ENCODE data around the gene CFC1B. TPM values are rescaled to one million over a fixed set of nuclear protein-coding genes. Genes with fewer than 3 reads are reported as not detected.
"Not testable (repeated sequence)": the region's sequence is repeated elsewhere in the genome, so short reads cannot be mapped to it uniquely, and the experiment has no call there.

The CFC1B gene
- total RNA-seq, 4 donors from 2014 or later, result not detected

DNA sequence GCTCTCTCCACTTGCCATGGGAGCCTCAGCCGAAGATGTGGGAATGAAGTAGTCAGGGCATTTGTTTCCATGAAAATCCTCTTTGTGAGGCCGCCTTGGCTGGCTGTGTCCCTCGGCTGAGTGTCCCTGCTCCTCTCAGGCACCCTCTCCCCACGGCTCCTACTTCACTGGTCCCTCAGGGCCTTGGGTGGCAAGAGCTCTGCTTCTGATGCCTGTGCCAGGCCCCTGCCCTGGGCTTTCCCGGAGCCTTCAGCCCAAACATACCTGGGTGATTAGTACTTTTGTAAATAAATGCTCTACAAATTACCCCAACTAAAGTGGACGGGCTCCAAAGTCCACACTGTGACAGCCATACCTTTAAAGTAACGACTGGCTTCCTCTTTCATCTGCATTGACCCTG is 15.6 kb downstream of the CFC1B start:
- intact Hi-C loops (cut with DNase I); H3K27me3 ChIP-seq; H3K4me3 ChIP-seq; H3K27ac ChIP-seq (replicated peaks in 1 of 4); DNase-seq (ENCODE audit: extremely low spot score); H3K9me3 ChIP-seq; H3K36me3 ChIP-seq; H3K4me1 ChIP-seq: not testable (repeated sequence)
- WGBS, result no CpG with 5 or more reads among the region's 7 CpGs

- H3K4me3 ChIP-seq; DNase-seq (ENCODE audit: extremely low spot score); H3K27ac ChIP-seq (replicated peaks in 1 of 4); H3K36me3 ChIP-seq; H3K27me3 ChIP-seq; H3K4me1 ChIP-seq; intact Hi-C loops (cut with DNase I); H3K9me3 ChIP-seq: not testable (repeated sequence)
- no CpG with 5 or more reads among the region's 9 CpGs for WGBS
Measured at GRCh38 chr2:130538271-130538670, 17.2 kb downstream of the CFC1B start.

DNA sequence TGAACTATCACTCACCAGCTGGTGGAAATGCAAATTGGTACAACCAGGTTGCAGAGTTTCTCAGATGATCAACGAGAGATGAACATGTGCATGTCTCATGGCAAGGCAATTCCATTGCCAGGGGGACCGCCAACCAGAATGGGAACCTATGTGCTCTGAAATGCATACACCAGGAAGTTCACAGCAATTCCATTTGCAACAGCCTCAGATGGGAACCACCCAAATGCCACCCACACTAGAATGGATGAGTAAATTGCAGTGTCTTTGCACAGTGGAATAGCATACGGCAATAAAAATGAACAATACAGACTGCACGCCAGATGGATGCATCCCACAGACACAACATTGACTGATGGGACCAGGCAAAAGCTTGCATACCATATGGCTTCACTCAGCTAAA is 21.8 kb downstream of the CFC1B start:
- WGBS, result no CpG with 5 or more reads among the region's 4 CpGs
- H3K9me3 ChIP-seq; H3K4me3 ChIP-seq; H3K4me1 ChIP-seq; H3K27ac ChIP-seq (replicated peaks in 1 of 4); H3K27me3 ChIP-seq; H3K36me3 ChIP-seq; DNase-seq (ENCODE audit: extremely low spot score); intact Hi-C loops (cut with DNase I): not testable (repeated sequence)

DNA sequence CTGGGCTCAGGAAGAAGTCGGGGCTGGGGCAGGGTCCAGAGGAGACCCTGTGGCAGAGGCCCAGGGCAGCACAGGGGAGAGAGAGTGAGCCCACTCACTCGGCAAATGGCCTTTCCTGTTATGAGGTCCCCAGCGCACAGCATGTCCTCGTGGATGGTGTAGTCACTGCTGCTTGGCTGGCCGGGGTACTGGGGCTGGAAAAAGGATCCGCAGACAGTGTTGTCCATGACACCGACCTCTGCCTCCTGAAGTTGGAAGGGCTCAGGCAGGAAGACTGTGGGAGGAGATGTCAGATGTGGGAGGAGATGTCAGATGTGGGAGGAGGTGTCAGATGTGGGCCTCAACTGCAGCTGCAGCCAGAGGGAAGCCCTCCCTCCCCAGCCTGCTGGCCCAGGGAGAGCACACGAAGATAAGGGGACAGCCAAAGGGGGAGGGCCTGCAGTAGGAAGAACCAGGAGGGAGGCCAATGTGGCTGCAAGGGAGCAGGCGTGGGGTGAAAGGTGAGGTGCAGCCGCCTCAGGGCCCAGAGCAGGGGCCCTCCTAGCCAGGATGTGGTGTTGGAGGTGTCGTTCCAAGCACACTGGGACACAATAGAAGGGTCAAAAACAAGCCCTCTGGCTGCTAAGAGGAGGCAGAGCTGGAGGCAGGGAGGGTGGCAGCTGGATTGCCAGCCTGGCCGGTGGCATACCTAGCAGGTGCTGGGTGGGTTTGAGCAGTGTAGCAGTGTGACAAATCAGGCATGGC is 22.9 kb downstream of the CFC1B start:
- DNase-seq (ENCODE audit: extremely low spot score); H3K27me3 ChIP-seq; H3K36me3 ChIP-seq; H3K9me3 ChIP-seq; H3K27ac ChIP-seq (replicated peaks in 1 of 4); H3K4me3 ChIP-seq; H3K4me1 ChIP-seq; intact Hi-C loops (cut with DNase I): not testable (repeated sequence)
- WGBS, result no CpG with 5 or more reads among the region's 12 CpGs

DNA sequence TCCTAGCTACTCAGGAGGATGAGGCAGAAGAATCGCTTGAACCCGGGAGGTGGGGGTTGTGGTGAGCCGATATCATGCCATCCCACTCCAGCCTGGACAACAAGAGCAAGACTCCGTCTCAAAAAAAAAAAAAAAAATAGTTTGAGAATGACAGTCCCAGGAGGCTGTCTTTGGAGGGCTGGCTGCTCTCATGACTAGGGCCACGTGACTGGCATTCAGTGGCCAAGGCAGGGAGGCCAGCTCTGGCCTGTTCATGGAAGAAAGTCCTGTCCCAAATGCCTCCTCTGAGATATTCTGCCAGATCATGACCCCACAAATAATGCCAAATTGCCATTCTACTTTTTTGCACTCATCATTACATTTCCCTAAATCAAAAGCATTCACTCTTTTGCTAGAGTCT is 24.0 kb downstream of the CFC1B start:
- H3K4me1 ChIP-seq; DNase-seq (ENCODE audit: extremely low spot score); H3K27ac ChIP-seq (replicated peaks in 1 of 4); H3K4me3 ChIP-seq; intact Hi-C loops (cut with DNase I); H3K9me3 ChIP-seq; H3K27me3 ChIP-seq; H3K36me3 ChIP-seq: not testable (repeated sequence)
- WGBS, result no CpG with 5 or more reads among the region's 5 CpGs

GRCh38 chr2:130548418-130548817 is 27.4 kb downstream of the CFC1B start:
- H3K36me3 ChIP-seq; H3K27me3 ChIP-seq; H3K9me3 ChIP-seq; H3K4me3 ChIP-seq; H3K4me1 ChIP-seq; H3K27ac ChIP-seq (replicated peaks in 1 of 4); DNase-seq (ENCODE audit: extremely low spot score); intact Hi-C loops (cut with DNase I): not testable (repeated sequence)
- no CpG with 5 or more reads among the region's 3 CpGs for WGBS

DNA sequence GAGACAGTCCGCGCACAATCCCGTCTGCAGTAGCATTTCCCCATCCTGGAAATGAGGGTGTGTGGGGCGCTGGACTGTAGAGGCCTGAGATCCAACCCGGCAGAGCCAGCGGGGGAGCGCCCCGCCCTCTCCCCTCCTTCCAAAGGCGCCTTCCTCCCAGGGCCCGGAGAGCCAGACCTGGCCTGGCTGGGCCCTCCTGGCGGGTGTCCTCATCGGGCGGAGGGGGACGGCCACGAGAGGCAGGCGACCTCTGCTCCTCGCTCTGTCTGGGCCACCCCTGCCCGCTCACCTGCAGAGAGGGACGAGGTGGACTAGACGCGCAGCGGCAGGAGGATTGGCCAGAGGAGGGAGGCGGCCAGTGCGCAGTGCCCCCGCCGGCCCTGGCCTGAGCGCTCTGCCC is 28.5 kb downstream of the CFC1B start:
- H3K4me3 ChIP-seq; intact Hi-C loops (cut with DNase I); H3K9me3 ChIP-seq; DNase-seq (ENCODE audit: extremely low spot score); H3K27me3 ChIP-seq; H3K27ac ChIP-seq (replicated peaks in 1 of 4); H3K4me1 ChIP-seq; H3K36me3 ChIP-seq: not testable (repeated sequence)
- no CpG with 5 or more reads among the region's 27 CpGs for WGBS

GRCh38 chr2:130554178-130554577 is 33.2 kb downstream of the CFC1B start:
- intact Hi-C loops (cut with DNase I); H3K9me3 ChIP-seq; H3K36me3 ChIP-seq; H3K27me3 ChIP-seq; H3K4me3 ChIP-seq; H3K27ac ChIP-seq (replicated peaks in 1 of 4); H3K4me1 ChIP-seq; DNase-seq (ENCODE audit: extremely low spot score): not testable (repeated sequence)
- WGBS, result no CpG with 5 or more reads among the region's 4 CpGs

DNA sequence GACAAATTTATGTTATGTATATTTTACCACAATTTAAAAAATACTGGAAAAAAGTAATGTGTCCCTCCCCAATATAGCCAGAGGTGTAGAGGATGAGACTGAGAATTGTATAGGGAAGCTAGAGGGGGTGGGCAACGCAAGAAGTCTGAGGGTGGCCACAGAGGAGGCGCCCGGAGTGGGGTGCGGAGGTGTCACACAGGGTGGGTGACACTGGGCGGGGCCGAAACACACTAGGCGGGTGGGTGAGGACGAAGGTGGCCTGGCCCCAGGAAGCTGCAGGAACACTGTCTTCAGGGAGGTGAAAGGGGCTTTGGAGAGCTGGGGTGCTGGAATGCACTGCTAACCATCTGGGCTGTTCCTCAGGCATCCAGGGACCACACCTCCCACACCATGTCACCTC is 35.4 kb downstream of the CFC1B start:
- H3K4me3 ChIP-seq; H3K4me1 ChIP-seq; H3K27ac ChIP-seq (replicated peaks in 1 of 4); H3K36me3 ChIP-seq; DNase-seq (ENCODE audit: extremely low spot score); H3K27me3 ChIP-seq; intact Hi-C loops (cut with DNase I); H3K9me3 ChIP-seq: not testable (repeated sequence)
- no CpG with 5 or more reads among the region's 8 CpGs for WGBS

- DNase-seq (ENCODE audit: extremely low spot score); H3K36me3 ChIP-seq; H3K4me1 ChIP-seq; H3K27me3 ChIP-seq; intact Hi-C loops (cut with DNase I); H3K4me3 ChIP-seq; H3K27ac ChIP-seq (replicated peaks in 1 of 4); H3K9me3 ChIP-seq: not testable (repeated sequence)
- no CpG with 5 or more reads among the region's 4 CpGs for WGBS
Measured at GRCh38 chr2:130566165-130566564, 45.1 kb downstream of the CFC1B start.

- H3K4me3 ChIP-seq; H3K27ac ChIP-seq (replicated peaks in 1 of 4); H3K36me3 ChIP-seq; H3K9me3 ChIP-seq; DNase-seq (ENCODE audit: extremely low spot score); H3K4me1 ChIP-seq; intact Hi-C loops (cut with DNase I); H3K27me3 ChIP-seq: not testable (repeated sequence)
- no CpG with 5 or more reads among the region's 3 CpGs for WGBS
Measured at GRCh38 chr2:130571929-130572328, 50.9 kb downstream of the CFC1B start.

DNA sequence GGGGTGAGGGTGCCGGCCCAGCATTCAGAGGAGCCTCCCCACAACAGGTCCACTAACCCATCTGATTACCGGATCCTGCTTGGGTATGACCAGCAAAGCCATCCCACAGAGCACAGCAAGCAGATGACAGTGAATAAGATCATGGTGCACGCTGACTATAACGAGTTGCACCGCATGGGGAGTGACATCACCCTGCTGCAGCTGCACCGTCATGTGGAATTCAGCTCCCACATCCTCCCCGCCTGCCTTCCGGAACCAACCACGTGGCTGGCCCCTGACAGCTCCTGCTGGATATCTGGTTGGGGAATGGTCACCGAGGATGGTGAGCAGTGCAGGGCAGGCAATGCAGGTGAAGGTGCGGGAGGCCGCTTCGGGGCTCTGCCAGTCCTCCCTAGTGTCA is 53.2 kb downstream of the CFC1B start:
- H3K9me3 ChIP-seq; H3K4me1 ChIP-seq; H3K36me3 ChIP-seq; H3K27ac ChIP-seq (replicated peaks in 1 of 4); DNase-seq (ENCODE audit: extremely low spot score); H3K4me3 ChIP-seq; intact Hi-C loops (cut with DNase I); H3K27me3 ChIP-seq: not testable (repeated sequence)
- whole genome bisulfite sequencing, result no CpG with 5 or more reads among the region's 13 CpGs

DNA sequence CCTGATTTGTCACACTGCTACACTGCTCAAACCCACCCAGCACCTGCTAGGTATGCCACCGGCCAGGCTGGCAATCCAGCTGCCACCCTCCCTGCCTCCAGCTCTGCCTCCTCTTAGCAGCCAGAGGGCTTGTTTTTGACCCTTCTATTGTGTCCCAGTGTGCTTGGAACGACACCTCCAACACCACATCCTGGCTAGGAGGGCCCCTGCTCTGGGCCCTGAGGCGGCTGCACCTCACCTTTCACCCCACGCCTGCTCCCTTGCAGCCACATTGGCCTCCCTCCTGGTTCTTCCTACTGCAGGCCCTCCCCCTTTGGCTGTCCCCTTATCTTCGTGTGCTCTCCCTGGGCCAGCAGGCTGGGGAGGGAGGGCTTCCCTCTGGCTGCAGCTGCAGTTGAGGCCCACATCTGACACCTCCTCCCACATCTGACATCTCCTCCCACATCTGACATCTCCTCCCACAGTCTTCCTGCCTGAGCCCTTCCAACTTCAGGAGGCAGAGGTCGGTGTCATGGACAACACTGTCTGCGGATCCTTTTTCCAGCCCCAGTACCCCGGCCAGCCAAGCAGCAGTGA is 55.3 kb downstream of the CFC1B start:
- WGBS, result no CpG with 5 or more reads among the region's 8 CpGs
- H3K4me3 ChIP-seq; H3K36me3 ChIP-seq; H3K27me3 ChIP-seq; H3K4me1 ChIP-seq; H3K27ac ChIP-seq (replicated peaks in 1 of 4); H3K9me3 ChIP-seq; DNase-seq (ENCODE audit: extremely low spot score); intact Hi-C loops (cut with DNase I): not testable (repeated sequence)
